B cell (primary cell): ENCODE results near the gene STOX1. TPM values are rescaled to one million over a fixed set of nuclear protein-coding genes. Genes with fewer than 3 reads are reported as not detected.
"Not testable (repeated sequence)": the region's sequence is repeated elsewhere in the genome, so short reads cannot be mapped to it uniquely, and the experiment has no call there.

Source experiments
- ATAC-seq: fragments of 200-7000 bp; cut with Tn5 transposase; one replicate; pipeline ENCODE4 v1.10.0; 2021; ENCODE audit warnings: low read depth, mild to moderate bottlenecking, moderate number of reproducible peaks, moderate library complexity
- CTCF ChIA-PET: fragments of 350-600 bp; sonication (Branson Sonifier 250); formaldehyde crosslinking; loops from one replicate; lab custom pipeline; 2021; ENCODE audit warnings: antibody characterized with exemption, inconsistent platforms; lab: Charles Lee
- POLR2A ChIA-PET: fragments of 350-600 bp; sonication (Branson Sonifier 250); formaldehyde crosslinking; loops from one replicate; lab custom pipeline; 2021; ENCODE audit warnings: antibody characterized with exemption; lab: Charles Lee
- DNase-seq: peaks from one replicate; pipeline ENCODE4 v3.0.0; 2013
- H2AFZ ChIP-seq: 2 replicates; pipeline ENCODE4 v1.6.1; 2012; ENCODE audit warnings: mild to moderate bottlenecking, low read depth, low read length; ENCODE audit not compliant: insufficient read depth, poor library complexity, severe bottlenecking
- H3K27ac ChIP-seq, 2 donors: 1 replicate in 1 of 2; 2 replicates in 1 of 2; pipeline ENCODE4 v1.5.1; 2012 to 2013; ENCODE audit warnings: low read length in 2 of 2, mild to moderate bottlenecking in 2 of 2, moderate library complexity in 1 of 2
- H3K27me3 ChIP-seq, 4 experiments: fragments of 200-600 bp in 1 of 4; sonication (generic) in 1 of 4; replicated peaks in 1 of 4; 1 replicate in 2 of 4; 2 replicates in 2 of 4; pipeline versions ENCODE4 v1.6.1 to v1.7.0; 2013 to 2016; ENCODE audit warnings: low read length in 3 of 4, mild to moderate bottlenecking in 2 of 4, mixed read lengths in 1 of 4, moderate library complexity in 1 of 4; ENCODE audit not compliant: insufficient read depth in 4 of 4, control insufficient read depth in 3 of 4; ENCODE audit errors: control extremely low read depth in 1 of 4
- H3K36me3 ChIP-seq, 2 experiments: replicated peaks in 1 of 2; 1 replicate in 1 of 2; 2 replicates in 1 of 2; pipeline versions ENCODE4 v1.6.1 to v1.7.1; 2013; ENCODE audit warnings: low read length in 1 of 2; ENCODE audit not compliant: insufficient read depth in 2 of 2, control insufficient read depth in 1 of 2; ENCODE audit errors: control extremely low read depth in 1 of 2, extremely low read depth in 1 of 2
- H3K4me1 ChIP-seq, 2 donors: fragments of 200-600 bp in 1 of 2; sonication (generic) in 1 of 2; 1 replicate in 1 of 2; 2 replicates in 1 of 2; pipeline versions ENCODE4 v1.5.1 to v1.6.1; 2013 to 2017; ENCODE audit warnings: low read length in 2 of 2; ENCODE audit not compliant: control insufficient read depth in 2 of 2, insufficient read depth in 2 of 2
- H3K4me2 ChIP-seq: replicated peaks from 2 replicates; pipeline ENCODE3; 2012; ENCODE audit warnings: mild to moderate bottlenecking, low read depth, low read length; ENCODE audit not compliant: poor library complexity, severe bottlenecking
- H3K4me3 ChIP-seq, 5 experiments: fragments of 200-600 bp in 1 of 5; sonication (generic) in 1 of 5; 1 replicate in 3 of 5; 2 replicates in 2 of 5; pipeline versions ENCODE4 v1.5.1 to v1.7.0; 2011 to 2016; ENCODE audit warnings: low read length in 4 of 5, mild to moderate bottlenecking in 4 of 5, low read depth in 2 of 5, control low read depth in 1 of 5, moderate library complexity in 1 of 5; ENCODE audit not compliant: insufficient read depth in 1 of 5; ENCODE audit errors: control extremely low read depth in 1 of 5, extremely low read depth in 1 of 5
- H3K79me2 ChIP-seq: fragments of 200-600 bp; sonication (generic); one replicate; pipeline ENCODE4 v1.6.0; 2016; ENCODE audit warnings: low read length; ENCODE audit not compliant: control insufficient read depth, insufficient read depth
- H3K9ac ChIP-seq: fragments of 200-600 bp; sonication (generic); 2 replicates; pipeline ENCODE4 v1.6.1; 2017; ENCODE audit warnings: mild to moderate bottlenecking, low read length, moderate library complexity
- H3K9me3 ChIP-seq, 3 donors: one replicate each; pipeline versions ENCODE4 v1.6.1 to v1.7.1; 2013; ENCODE audit warnings: low read length in 2 of 3; ENCODE audit not compliant: control insufficient read depth in 2 of 3, insufficient read depth in 1 of 3; ENCODE audit errors: control extremely low read depth in 1 of 3
- H4K20me1 ChIP-seq: 2 replicates; pipeline ENCODE4 v1.6.0; 2012; ENCODE audit warnings: mild to moderate bottlenecking, low read length; ENCODE audit not compliant: insufficient read depth, control insufficient read depth, poor library complexity, severe bottlenecking
- H3K27ac Mint-ChIP-seq: one replicate; pipeline ENCODE4 v1.8.0; 2021; ENCODE audit warnings: mixed read lengths
- H3K27me3 Mint-ChIP-seq: one replicate; pipeline ENCODE4 v1.8.0; 2021; ENCODE audit warnings: mixed read lengths
- H3K4me1 Mint-ChIP-seq: one replicate; pipeline ENCODE4 v1.8.0; 2021; ENCODE audit warnings: mixed read lengths
- H3K4me3 Mint-ChIP-seq: one replicate; pipeline ENCODE4 v1.8.0; 2021; ENCODE audit warnings: mixed read lengths
- H3K9me3 Mint-ChIP-seq: one replicate; pipeline ENCODE4 v1.8.0; 2022; ENCODE audit warnings: mixed read lengths; ENCODE audit not compliant: insufficient read depth
- EZH2 ChIP-seq: IDR thresholded peaks from 2 replicates; pipeline ENCODE4 v1.6.1; 2012; ENCODE audit warnings: borderline replicate concordance, low read depth, mild to moderate bottlenecking, moderate library complexity, low read length; ENCODE audit not compliant: insufficient read depth, poor library complexity, severe bottlenecking
- WGBS: methylation state at CpG from one replicate; pipeline ENCODE4 v1.1.5; 2013; ENCODE audit warnings: missing lambda C conversion rate; ENCODE audit not compliant: insufficient coverage; 5-methylcytosine and 5-hydroxymethylcytosine counted together
- intact Hi-C: fragments of 100-400 bp; cut with micrococcal nuclease; formaldehyde crosslinking; loops from one replicate; pipeline ENCODE4 v1.10.0; 2022
- polyA plus RNA-seq: library from polyadenylated mRNA; depleted of rRNA; stranded (reverse); fragments of >200 nt; gene quantifications from 2 replicates; pipeline ENCODE4 v1.2.3, GENCODE V29; 2012
- total RNA-seq, 2 donors: library from RNA; stranded (reverse); fragments of 120-200 nt in 1 of 2; gene quantifications; 1 replicate in 1 of 2; 2 replicates in 1 of 2; pipeline versions ENCODE4 v1.2.3 to v1.2.4, GENCODE V29; 2013 to 2022
- TF ChIP-seq, protein P1 (sequence below): fragments of 200-600 bp; IDR thresholded peaks from one replicate; pipeline ENCODE4 v1.8.0; 2022; ENCODE audit warnings: antibody characterized with exemption, mild to moderate bottlenecking

STOX1 gene
- total and polyA plus RNA-seq, 2 donors (not counting 1 experiment from before 2014, with no cell fraction given) = 0.07 to 0.57 TPM

DNA sequence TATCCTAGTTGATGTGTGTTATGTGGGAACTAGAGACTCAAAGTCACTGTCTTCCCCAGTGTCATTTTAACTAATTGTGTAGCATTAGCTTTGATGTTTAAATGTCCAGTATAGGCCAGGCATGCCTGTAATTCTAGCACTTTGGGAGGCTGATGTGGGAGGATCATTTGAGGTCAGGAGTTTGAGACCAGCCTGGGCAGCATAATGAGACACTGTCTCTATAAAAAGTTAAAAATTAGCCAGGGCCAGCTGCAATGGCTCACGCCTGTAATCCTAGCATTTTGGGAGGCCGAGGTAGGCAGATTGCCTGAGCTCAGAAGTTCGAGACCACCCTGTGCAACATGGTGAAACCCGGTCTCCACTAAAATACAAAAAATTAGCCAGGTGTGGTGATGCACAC, 98.2 kb downstream of the STOX1 start:
- Mint-ChIP-seq H3K4me3 (no peak overlapping the region), H3K4me1 (no peaks in the 10 kb centered on the region), H3K27me3 (no peaks in the 10 kb centered on the region), H3K27ac (no peak overlapping the region), H3K9me3 (no peaks in the 10 kb centered on the region)
- ChIA-PET POLR2A (no interaction called here), CTCF (interaction anchor here (1.1 kb wide), 1 partner anchor 12 kb away, joined by 3 read pairs; no protein-coding TSS in a partner anchor)
- H3K4me1 ChIP-seq = no peaks in the 10 kb centered on the region
- no peak for DNase-seq
- H3K9ac ChIP-seq = no peak overlapping the region
- no peaks in the 10 kb centered on the region for H3K9me3 ChIP-seq
- peaks cover 6 to 36% of the 10 kb centered on the region in 2 experiments for H3K36me3 ChIP-seq
- no peak overlapping the region for H3K4me3 ChIP-seq
- 96% methylated on average over 4 of the region's 4 CpGs for WGBS
- no peaks in the 10 kb centered on the region for H3K27me3 ChIP-seq
- ATAC-seq = no peak
- peaks cover 32% of the 10 kb centered on the region for H3K79me2 ChIP-seq
- no peak overlapping the region for H3K4me2 ChIP-seq
- no peak overlapping the region for H3K27ac ChIP-seq
- TF ChIP-seq EZH2 = no peak
- TF ChIP-seq, protein P1, sequence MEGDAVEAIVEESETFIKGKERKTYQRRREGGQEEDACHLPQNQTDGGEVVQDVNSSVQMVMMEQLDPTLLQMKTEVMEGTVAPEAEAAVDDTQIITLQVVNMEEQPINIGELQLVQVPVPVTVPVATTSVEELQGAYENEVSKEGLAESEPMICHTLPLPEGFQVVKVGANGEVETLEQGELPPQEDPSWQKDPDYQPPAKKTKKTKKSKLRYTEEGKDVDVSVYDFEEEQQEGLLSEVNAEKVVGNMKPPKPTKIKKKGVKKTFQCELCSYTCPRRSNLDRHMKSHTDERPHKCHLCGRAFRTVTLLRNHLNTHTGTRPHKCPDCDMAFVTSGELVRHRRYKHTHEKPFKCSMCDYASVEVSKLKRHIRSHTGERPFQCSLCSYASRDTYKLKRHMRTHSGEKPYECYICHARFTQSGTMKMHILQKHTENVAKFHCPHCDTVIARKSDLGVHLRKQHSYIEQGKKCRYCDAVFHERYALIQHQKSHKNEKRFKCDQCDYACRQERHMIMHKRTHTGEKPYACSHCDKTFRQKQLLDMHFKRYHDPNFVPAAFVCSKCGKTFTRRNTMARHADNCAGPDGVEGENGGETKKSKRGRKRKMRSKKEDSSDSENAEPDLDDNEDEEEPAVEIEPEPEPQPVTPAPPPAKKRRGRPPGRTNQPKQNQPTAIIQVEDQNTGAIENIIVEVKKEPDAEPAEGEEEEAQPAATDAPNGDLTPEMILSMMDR = no peak
- H2AFZ ChIP-seq = no peak overlapping the region
- peaks cover 10% of the 10 kb centered on the region for H4K20me1 ChIP-seq
- intact Hi-C loops = no loop called here

DNA sequence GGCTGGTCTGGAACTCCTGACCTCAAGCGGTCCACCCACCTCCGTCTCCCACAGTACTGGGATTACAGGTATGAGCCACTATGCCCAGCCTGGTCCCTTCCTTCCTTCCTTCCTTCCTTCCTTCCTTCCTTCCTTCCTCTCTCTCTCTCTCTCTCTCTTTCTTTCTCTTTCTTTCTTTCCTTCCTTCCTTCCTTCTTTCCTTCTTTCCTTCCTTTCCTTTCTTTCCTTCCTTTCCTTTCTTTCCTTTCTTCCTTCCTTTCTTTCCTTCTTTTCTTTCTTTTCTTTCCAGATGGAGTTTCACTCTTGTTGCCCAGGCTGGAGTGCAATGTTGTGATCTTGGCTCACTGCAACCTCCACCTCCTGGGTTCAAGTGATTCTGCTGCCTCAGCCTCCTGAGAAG, 101.8 kb downstream of the STOX1 start:
- H3K9ac ChIP-seq, H3K27ac ChIP-seq, H3K9me3 Mint-ChIP-seq, ATAC-seq, H3K27ac Mint-ChIP-seq, H3K4me1 ChIP-seq, H3K4me3 ChIP-seq, intact Hi-C loops, H3K9me3 ChIP-seq, H3K27me3 ChIP-seq, H3K4me3 Mint-ChIP-seq, CTCF ChIA-PET, DNase-seq, H3K27me3 Mint-ChIP-seq, H4K20me1 ChIP-seq, H2AFZ ChIP-seq, H3K4me2 ChIP-seq, POLR2A ChIA-PET, H3K4me1 Mint-ChIP-seq: not testable (repeated sequence)
- H3K79me2 ChIP-seq = peaks cover 39% of the 10 kb centered on the region
- 100% methylated on average over 1 of the region's 2 CpGs for WGBS
- peaks cover 4 to 54% of the 10 kb centered on the region in 2 experiments for H3K36me3 ChIP-seq

DNA sequence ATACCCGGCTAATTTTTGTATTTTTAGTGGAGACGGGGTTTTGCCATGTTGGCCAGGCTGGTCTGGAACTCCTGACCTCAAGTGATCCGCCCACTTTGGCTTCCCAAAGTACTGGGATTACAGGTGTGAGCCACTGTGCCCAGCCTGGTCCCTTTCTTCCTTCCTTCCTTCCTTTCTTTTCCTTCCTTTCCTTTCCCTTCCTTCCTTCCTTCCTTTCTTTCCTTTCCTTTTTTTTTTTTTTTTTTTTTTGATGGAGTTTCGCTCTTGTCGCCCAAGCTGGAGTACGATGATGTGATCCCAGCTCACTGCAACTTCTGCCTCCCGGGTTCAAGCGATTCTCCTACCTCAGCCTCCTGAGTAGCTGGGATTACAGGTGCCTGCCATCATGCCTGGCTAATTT, 102.6 kb downstream of the STOX1 start:
- H3K27ac Mint-ChIP-seq, CTCF ChIA-PET, H3K4me3 ChIP-seq, H3K9me3 ChIP-seq, ATAC-seq, H3K4me2 ChIP-seq, intact Hi-C loops, H3K27ac ChIP-seq, H3K4me1 Mint-ChIP-seq, H3K9me3 Mint-ChIP-seq, H4K20me1 ChIP-seq, H3K4me1 ChIP-seq, H3K9ac ChIP-seq, H3K27me3 ChIP-seq, H2AFZ ChIP-seq, DNase-seq, H3K4me3 Mint-ChIP-seq, H3K27me3 Mint-ChIP-seq: not testable (repeated sequence)
- WGBS = 100% methylated on average over 4 of the region's 8 CpGs
- H3K36me3 ChIP-seq = peaks cover 4 to 56% of the 10 kb centered on the region in 2 experiments
- peaks cover 32% of the 10 kb centered on the region for H3K79me2 ChIP-seq
- POLR2A ChIA-PET = interaction anchor here (0.6 to 0.7 kb wide), 2 partner anchors 46 to 109 kb away, joined by 3 to 18 read pairs; no protein-coding TSS in a partner anchor
